ENCODE data around the gene OR10V1.
A peak's percentile ranks its signal among the peaks of the same experiment; 100 is the strongest.
"Not testable (repeated sequence)": the region's sequence is repeated elsewhere in the genome, so short reads cannot be mapped to it uniquely, and the experiment has no call there.

OR10V1 gene

GRCh38 chr11:59710136-59710847, 3.4 kb downstream of the OR10V1 start:
- no peak for DNase-seq (ENCODE audit: low read depth)

- no peak for DNase-seq (ENCODE audit: low read depth)
Observed at GRCh38 chr11:59708537-59708936, 5.1 kb downstream of the OR10V1 start.

GRCh38 chr11:59707371-59707770, 6.3 kb downstream of the OR10V1 start:
- no peak for DNase-seq (ENCODE audit: low read depth)

GRCh38 chr11:59706518-59707285, 6.9 kb downstream of the OR10V1 start:
- no peak for DNase-seq (ENCODE audit: low read depth)

GRCh38 chr11:59705294-59705693, 8.4 kb downstream of the OR10V1 start:
- DNase-seq (ENCODE audit: low read depth), result no peak

GRCh38 chr11:59703515-59703914, 10.1 kb downstream of the OR10V1 start:
- DNase-seq (ENCODE audit: low read depth), result not testable (repeated sequence)

- DNase-seq (ENCODE audit: low read depth), result not testable (repeated sequence)
Observed at GRCh38 chr11:59700157-59700556, 13.5 kb downstream of the OR10V1 start.

GRCh38 chr11:59698506-59698905, 15.1 kb downstream of the OR10V1 start:
- DNase-seq (ENCODE audit: low read depth), result no peak

GRCh38 chr11:59692915-59693314, 20.7 kb downstream of the OR10V1 start:
- no peak for DNase-seq (ENCODE audit: low read depth)

- DNase-seq (ENCODE audit: low read depth), result no peak
Observed at GRCh38 chr11:59691156-59691555, 22.5 kb downstream of the OR10V1 start.

- DNase-seq (ENCODE audit: low read depth), result no peak
Observed at GRCh38 chr11:59689015-59689414, 24.6 kb downstream of the OR10V1 start.

GRCh38 chr11:59681260-59681725, 32.4 kb downstream of the OR10V1 start:
- DNase-seq (ENCODE audit: low read depth), result not testable (repeated sequence)

- DNase-seq (ENCODE audit: low read depth), result peak; percentile 19
Observed at GRCh38 chr11:59680287-59681154, 33.1 kb downstream of the OR10V1 start.

- no peak for DNase-seq (ENCODE audit: low read depth)
Observed at GRCh38 chr11:59679347-59679746, 34.3 kb downstream of the OR10V1 start.

- DNase-seq (ENCODE audit: low read depth), result no peak
Observed at GRCh38 chr11:59678813-59679165, 34.9 kb downstream of the OR10V1 start.

GRCh38 chr11:59678118-59678812, 35.4 kb downstream of the OR10V1 start:
- DNase-seq (ENCODE audit: low read depth), result no peak

GRCh38 chr11:59676205-59676604, 37.4 kb downstream of the OR10V1 start:
- DNase-seq (ENCODE audit: low read depth), result no peak

GRCh38 chr11:59674291-59674690, 39.4 kb downstream of the OR10V1 start:
- no peak for DNase-seq (ENCODE audit: low read depth)

- DNase-seq (ENCODE audit: low read depth), result no peak
Observed at GRCh38 chr11:59673291-59673690, 40.4 kb downstream of the OR10V1 start.

GRCh38 chr11:59671471-59671870, 42.2 kb downstream of the OR10V1 start:
- DNase-seq (ENCODE audit: low read depth), result no peak

GRCh38 chr11:59669611-59670009, 44.0 kb downstream of the OR10V1 start:
- DNase-seq (ENCODE audit: low read depth), result no peak
